ENCODE measurements around the gene PACS1. TPM values are rescaled to one million over a fixed set of nuclear protein-coding genes. Genes with fewer than 3 reads are reported as not detected.
A peak's percentile ranks its signal among the peaks of the same experiment; 100 is the strongest.

Gene PACS1
- polyA plus RNA-seq, 1 donor (not counting 4 experiments of a cell fraction or from before 2014, with no cell fraction given) = 14.9 TPM

DNA sequence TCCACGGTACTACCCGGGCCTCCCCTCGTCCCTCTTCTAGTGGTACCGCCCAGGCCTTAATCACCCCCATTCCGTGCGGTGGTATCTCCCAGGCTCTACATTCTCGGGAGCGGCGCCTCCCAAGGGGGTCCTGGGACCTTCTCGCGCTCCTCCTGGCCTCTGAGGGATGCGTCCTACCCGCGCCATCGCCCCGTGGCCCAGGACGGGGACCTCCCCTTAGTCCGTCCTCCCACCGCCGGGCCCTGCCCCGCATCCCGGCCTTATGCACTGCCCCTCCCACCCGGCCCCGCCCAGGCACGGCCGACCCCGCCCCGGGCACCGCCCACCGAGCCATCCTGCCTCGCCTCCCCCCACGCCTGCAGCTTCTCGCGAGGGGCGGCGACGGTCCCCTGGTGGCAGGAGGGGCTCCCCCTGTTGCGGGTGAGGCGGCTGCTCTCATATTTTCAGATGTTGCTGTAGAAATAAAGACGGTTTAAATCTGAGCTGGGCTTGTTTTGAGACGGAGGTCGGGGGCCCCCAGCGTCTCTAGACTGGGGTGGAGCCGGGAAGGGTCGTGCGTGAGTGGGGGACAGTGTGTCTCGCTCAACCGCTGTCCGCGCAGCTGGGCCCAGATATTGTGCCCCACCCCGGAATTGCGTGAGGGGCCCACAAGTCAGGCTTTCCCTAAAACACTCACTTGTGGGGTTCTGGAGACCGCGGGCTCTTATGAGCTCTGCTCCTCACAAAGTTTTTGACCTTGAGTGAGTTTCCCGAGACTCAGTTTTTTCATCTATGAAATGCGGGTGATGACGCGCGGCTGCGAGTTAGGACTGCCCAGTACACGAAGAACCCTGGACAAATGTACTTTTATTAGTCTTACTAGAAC is 197.5 kb downstream of the PACS1 start:
- no peaks in the 10 kb centered on the region for H3K27me3 ChIP-seq (ENCODE audit: control insufficient read depth, extremely low read depth, insufficient read depth, low read length)
- no peaks in the 10 kb centered on the region for H3K9me3 ChIP-seq (ENCODE audit: control insufficient read depth, low read depth, low read length)
- dilution Hi-C loops (cut with MboI; ENCODE audit: extremely low pct_ligation_motif_present, low sequenced_read_pairs) = no loop called here
- H3K27ac ChIP-seq (ENCODE audit: control insufficient read depth, insufficient read depth, low read length) = peak overlapping the region; percentile 87
- H3K36me3 ChIP-seq (ENCODE audit: control insufficient read depth in 2 of 2, extremely low read depth in 1 of 2, insufficient read depth in 2 of 2, low read length in 2 of 2) = peaks cover 32 to 36% of the 10 kb centered on the region in 2 experiments
- H3K9me1 ChIP-seq (ENCODE audit: control insufficient read depth, extremely low read depth, insufficient read depth, low read length) = no peaks in the 10 kb centered on the region
- H2AFZ ChIP-seq (ENCODE audit: control insufficient read depth, low read length) = peak overlapping the region; percentile 90
- TF ChIP-seq, protein P1, sequence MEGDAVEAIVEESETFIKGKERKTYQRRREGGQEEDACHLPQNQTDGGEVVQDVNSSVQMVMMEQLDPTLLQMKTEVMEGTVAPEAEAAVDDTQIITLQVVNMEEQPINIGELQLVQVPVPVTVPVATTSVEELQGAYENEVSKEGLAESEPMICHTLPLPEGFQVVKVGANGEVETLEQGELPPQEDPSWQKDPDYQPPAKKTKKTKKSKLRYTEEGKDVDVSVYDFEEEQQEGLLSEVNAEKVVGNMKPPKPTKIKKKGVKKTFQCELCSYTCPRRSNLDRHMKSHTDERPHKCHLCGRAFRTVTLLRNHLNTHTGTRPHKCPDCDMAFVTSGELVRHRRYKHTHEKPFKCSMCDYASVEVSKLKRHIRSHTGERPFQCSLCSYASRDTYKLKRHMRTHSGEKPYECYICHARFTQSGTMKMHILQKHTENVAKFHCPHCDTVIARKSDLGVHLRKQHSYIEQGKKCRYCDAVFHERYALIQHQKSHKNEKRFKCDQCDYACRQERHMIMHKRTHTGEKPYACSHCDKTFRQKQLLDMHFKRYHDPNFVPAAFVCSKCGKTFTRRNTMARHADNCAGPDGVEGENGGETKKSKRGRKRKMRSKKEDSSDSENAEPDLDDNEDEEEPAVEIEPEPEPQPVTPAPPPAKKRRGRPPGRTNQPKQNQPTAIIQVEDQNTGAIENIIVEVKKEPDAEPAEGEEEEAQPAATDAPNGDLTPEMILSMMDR (optimal IDR thresholded peaks at IDR 0.05 in 1 of 3, IDR thresholded peaks at IDR 0.05 in 1 of 3, conservative IDR thresholded peaks at IDR 0.05 in 1 of 3; ENCODE audit: extremely low read depth in 1 of 3, insufficient read depth in 2 of 3, low read length in 3 of 3) = peak in 1 of 3 experiments; percentile 8
- no peak for TF ChIP-seq EZH2 (IDR thresholded peaks at IDR 0.05; ENCODE audit: low read length)
- H3K4me1 ChIP-seq (ENCODE audit: control insufficient read depth, extremely low read depth, insufficient read depth, low read length) = peaks cover 9% of the 10 kb centered on the region
- no peak for FAIRE-seq
- H4K20me1 ChIP-seq (ENCODE audit: control insufficient read depth, extremely low read depth, insufficient read depth, low read length) = peaks cover 10% of the 10 kb centered on the region
- peak overlapping the region; percentile 88 for H3K9ac ChIP-seq (ENCODE audit: control insufficient read depth, extremely low read depth, insufficient read depth, low read length)
- peak overlapping the region; percentile 73 to 91 (median 85) for H3K4me3 ChIP-seq (ENCODE audit: control insufficient read depth in 2 of 3, extremely low read depth in 1 of 3, insufficient read depth in 2 of 3, low read depth in 1 of 3, low read length in 3 of 3)
- H3K4me2 ChIP-seq (ENCODE audit: control insufficient read depth, extremely low read depth, insufficient read depth, low read depth, low read length) = peak overlapping the region; percentile 99
- peaks cover 32% of the 10 kb centered on the region for H3K79me2 ChIP-seq (ENCODE audit: control insufficient read depth, insufficient read depth, low read length)
- DNase-seq (ENCODE audit: low read depth, low spot score) = no peak

DNA sequence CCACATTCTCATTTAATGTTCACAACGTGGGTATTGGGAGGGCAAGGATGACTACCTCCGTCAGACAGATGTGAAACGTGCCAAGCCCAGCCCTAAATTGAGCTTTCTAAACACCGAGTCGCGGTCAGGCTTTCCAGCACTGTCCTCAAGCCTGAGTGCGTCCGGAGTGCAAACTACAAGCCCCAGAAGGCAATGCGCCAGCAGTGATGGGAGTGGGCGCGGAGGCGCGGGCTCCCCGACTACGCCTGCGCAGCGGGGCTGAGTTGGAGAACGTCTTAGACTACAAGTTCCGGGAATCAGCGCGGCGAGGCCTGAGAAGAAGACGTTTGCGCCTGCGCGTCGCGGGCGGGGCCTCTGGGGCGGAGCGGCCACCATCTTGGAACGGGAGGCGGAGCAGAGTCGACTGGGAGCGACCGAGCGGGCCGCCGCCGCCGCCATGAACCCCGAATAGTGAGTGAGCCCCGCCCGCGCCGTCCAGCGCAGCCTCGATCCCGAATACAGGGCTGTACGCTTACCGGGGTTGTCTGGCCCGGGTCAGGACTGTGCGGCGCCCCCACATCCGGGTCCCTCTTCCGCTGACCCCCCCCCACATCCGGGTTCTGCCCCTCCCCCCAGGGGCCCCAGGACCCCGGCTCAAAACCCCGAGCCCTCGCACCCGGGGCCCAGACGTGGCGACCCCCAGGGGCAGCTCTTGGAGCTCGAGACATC is 198.3 kb downstream of the PACS1 start, which contains the start of gene RAB1B:
RAB1B (plus strand) TSS at position 396 of the 708 bp plus-strand sequence; CDS start at position 437, 41 bp downstream.
- Histone ChIP-seq H3K9me3 (ENCODE audit: control insufficient read depth, low read depth, low read length) (no peaks in the 10 kb centered on the region), H3K4me1 (ENCODE audit: control insufficient read depth, extremely low read depth, insufficient read depth, low read length) (peaks cover 9% of the 10 kb centered on the region), H2AFZ (ENCODE audit: control insufficient read depth, low read length) (peak within 1 kb of the TSS; percentile 90), H3K36me3 (ENCODE audit: control insufficient read depth in 2 of 2, extremely low read depth in 1 of 2, insufficient read depth in 2 of 2, low read length in 2 of 2) (peaks cover 35 to 43% of the 10 kb centered on the region in 2 experiments), H4K20me1 (ENCODE audit: control insufficient read depth, extremely low read depth, insufficient read depth, low read length) (peaks cover 10% of the 10 kb centered on the region), H3K9me1 (ENCODE audit: control insufficient read depth, extremely low read depth, insufficient read depth, low read length) (no peaks in the 10 kb centered on the region), H3K9ac (ENCODE audit: control insufficient read depth, extremely low read depth, insufficient read depth, low read length) (peak within 1 kb of the TSS; percentile 88), H3K4me3 (ENCODE audit: control insufficient read depth in 2 of 3, extremely low read depth in 1 of 3, insufficient read depth in 2 of 3, low read depth in 1 of 3, low read length in 3 of 3) (peak within 1 kb of the TSS; percentile 85 to 93 (median 91)), H3K4me2 (ENCODE audit: control insufficient read depth, extremely low read depth, insufficient read depth, low read depth, low read length) (peak within 1 kb of the TSS; percentile 99), H3K27me3 (ENCODE audit: control insufficient read depth, extremely low read depth, insufficient read depth, low read length) (no peaks in the 10 kb centered on the region), H3K79me2 (ENCODE audit: control insufficient read depth, insufficient read depth, low read length) (peaks cover 32% of the 10 kb centered on the region), H3K27ac (ENCODE audit: control insufficient read depth, insufficient read depth, low read length) (peak within 1 kb of the TSS; percentile 87)
- peak; percentile 58 for FAIRE-seq
- TF ChIP-seq, protein P1 (optimal IDR thresholded peaks at IDR 0.05 in 1 of 3, IDR thresholded peaks at IDR 0.05 in 1 of 3, conservative IDR thresholded peaks at IDR 0.05 in 1 of 3; ENCODE audit: extremely low read depth in 1 of 3, insufficient read depth in 2 of 3, low read length in 3 of 3) = no peak
- TF ChIP-seq EZH2 (IDR thresholded peaks at IDR 0.05; ENCODE audit: low read length) = no peak
- DNase-seq (ENCODE audit: low read depth, low spot score) = peak; percentile 96
- dilution Hi-C loops (cut with MboI; ENCODE audit: extremely low pct_ligation_motif_present, low sequenced_read_pairs) = no loop called here
